HCT116 (cell line): Measurements from ENCODE around the gene BCR. TPM values are rescaled to one million over a fixed set of nuclear protein-coding genes. Genes with fewer than 3 reads are reported as not detected.

Experiments
- ATAC-seq: fragments of 200-7000 bp; cut with Tn5 transposase; 2 replicates; pipeline ENCODE4 v1.9.1; 2020; ENCODE audit warnings: mild to moderate bottlenecking, moderate library complexity
- BruUV-seq: library from RNA; stranded (reverse); fragments of 400-500 nt; replicated peaks from 2 replicates; lab custom pipeline; 2021; lab: Mats Ljungman, UMichigan
- CTCF ChIA-PET: fragments of 300-600 bp; sonication (Branson Sonifier 250); formaldehyde crosslinking; loops from one replicate; lab custom pipeline; 2021; ENCODE audit warnings: antibody characterized with exemption; lab: Charles Lee
- POLR2A ChIA-PET: fragments of 300-600, 350-600 bp; sonication (Branson Sonifier 250); formaldehyde crosslinking; loops from one replicate; lab custom pipeline; 2021; ENCODE audit warnings: antibody characterized with exemption; lab: Charles Lee
- RAD21 ChIA-PET, 2 experiments: fragments of 300-600 bp; sonication (Branson Sonifier 250); formaldehyde crosslinking; loops; one replicate each; lab custom pipeline; 2023; ENCODE audit warnings: low total read pairs in 2 of 2; ENCODE audit not compliant: uncharacterized antibody in 2 of 2, unreplicated experiment in 2 of 2, low non-redundant PET in 1 of 2; lab: Charles Lee
- DNase-seq: peaks from one replicate; pipeline ENCODE4 v3.0.0-alpha.2; 2010; ENCODE audit warnings: low read depth, low spot score
- H2AFZ ChIP-seq: fragments of 200-600 bp; shearing (Covaris generic), sonication (generic); 2 replicates; pipeline ENCODE4 v1.6.1; 2017; ENCODE audit warnings: low read depth, mixed run types, mixed read lengths, antibody characterized with exemption, low read length; ENCODE audit not compliant: poor library complexity, severe bottlenecking
- H3K27ac ChIP-seq: 2 replicates; pipeline ENCODE4 v1.5.1; 2012; ENCODE audit warnings: low read depth, low read length
- H3K27me3 ChIP-seq: fragments of 200-600 bp; sonication (generic); 2 replicates; pipeline ENCODE4 v1.6.1; 2016; ENCODE audit warnings: mixed run types, low read length, mixed read lengths; ENCODE audit not compliant: insufficient read depth
- H3K36me3 ChIP-seq, 2 experiments: fragments of 200-500 bp in 1 of 2; fragments of 200-600 bp in 1 of 2; sonication (Bioruptor generic) in 1 of 2; sonication (generic) in 1 of 2; 2 replicates each; pipeline versions ENCODE4 v1.5.1 to v1.6.1; 2014 to 2016; ENCODE audit warnings: low read length in 2 of 2, inconsistent platforms in 1 of 2, mixed read lengths in 1 of 2, mixed run types in 1 of 2; ENCODE audit not compliant: insufficient read depth in 2 of 2, control insufficient read depth in 1 of 2
- H3K4me1 ChIP-seq, 2 experiments: fragments of 200-600 bp in 1 of 2; sonication (generic) in 1 of 2; 2 replicates each; pipeline versions ENCODE4 v1.5.1 to v1.6.1; 2012 to 2017; ENCODE audit warnings: low read length in 2 of 2, inconsistent platforms in 1 of 2, mild to moderate bottlenecking in 1 of 2, mixed read lengths in 1 of 2, mixed run types in 1 of 2, moderate library complexity in 1 of 2; ENCODE audit not compliant: insufficient read depth in 2 of 2, control insufficient read depth in 1 of 2
- H3K4me2 ChIP-seq: fragments of 200-600 bp; sonication (generic); 2 replicates; pipeline ENCODE4 v1.6.1; 2017; ENCODE audit warnings: mixed run types, low read length, mixed read lengths
- H3K4me3 ChIP-seq, 2 experiments: fragments of 200-600 bp in 1 of 2; sonication (generic) in 1 of 2; replicated peaks in 1 of 2; 2 replicates each; pipeline ENCODE4 v1.5.1; 2011 to 2016; ENCODE audit warnings: low read length in 2 of 2, control low read depth in 1 of 2, low read depth in 1 of 2, mild to moderate bottlenecking in 1 of 2, mixed read lengths in 1 of 2, mixed run types in 1 of 2
- H3K79me2 ChIP-seq: fragments of 200-600 bp; sonication (generic); 2 replicates; pipeline ENCODE4 v1.6.1; 2017; ENCODE audit warnings: mild to moderate bottlenecking, mixed run types, low read length, moderate library complexity, mixed read lengths; ENCODE audit not compliant: insufficient read depth
- H3K9ac ChIP-seq: fragments of 200-600 bp; sonication (generic); 2 replicates; pipeline ENCODE4 v1.6.1; 2016; ENCODE audit warnings: low read length, mixed read lengths
- H3K9me2 ChIP-seq: fragments of 200-600 bp; sonication (generic), shearing (Covaris generic); 2 replicates; pipeline ENCODE4 v1.6.1; 2017; ENCODE audit warnings: mixed run types, mild to moderate bottlenecking, moderate library complexity; ENCODE audit not compliant: insufficient read depth
- H3K9me3 ChIP-seq, 2 experiments: fragments of 200-500 bp in 1 of 2; fragments of 200-600 bp in 1 of 2; sonication (Bioruptor generic) in 1 of 2; sonication (generic) in 1 of 2; 2 replicates each; pipeline ENCODE4 v1.6.1; 2014 to 2017; ENCODE audit warnings: low read length in 2 of 2, mixed read lengths in 2 of 2, inconsistent platforms in 1 of 2, low read depth in 1 of 2, mild to moderate bottlenecking in 1 of 2, mixed run types in 1 of 2, moderate library complexity in 1 of 2; ENCODE audit not compliant: control insufficient read depth in 1 of 2, insufficient read depth in 1 of 2
- H4K20me1 ChIP-seq: fragments of 200-600 bp; sonication (generic), shearing (Covaris generic); 2 replicates; pipeline ENCODE4 v1.6.1; 2017; ENCODE audit warnings: mixed run types, mild to moderate bottlenecking, moderate library complexity; ENCODE audit not compliant: insufficient read depth
- CBX3 ChIP-seq: IDR thresholded peaks from 2 replicates; pipeline ENCODE4 v1.6.1; 2012; ENCODE audit warnings: low read depth
- CEBPB ChIP-seq: IDR thresholded peaks from 2 replicates; pipeline ENCODE4 v1.6.1; 2012; ENCODE audit warnings: low read depth
- ELF1 ChIP-seq: IDR thresholded peaks from 2 replicates; pipeline ENCODE4 v1.6.1; 2012; ENCODE audit warnings: low read depth, borderline replicate concordance
- EZH2 ChIP-seq: fragments of 200-600 bp; sonication (generic); IDR thresholded peaks from 2 replicates; pipeline ENCODE4 v1.6.1; 2017; ENCODE audit warnings: antibody characterized with exemption, mixed run types
- EZH2phosphoT487 ChIP-seq: fragments of 200-600 bp; IDR thresholded peaks from 2 replicates; pipeline ENCODE4 v1.6.1; 2018; ENCODE audit warnings: antibody characterized with exemption, borderline replicate concordance
- JUND ChIP-seq: IDR thresholded peaks from 2 replicates; pipeline ENCODE4 v1.6.1; 2012
- POLR2AphosphoS5 ChIP-seq: IDR thresholded peaks from 2 replicates; pipeline ENCODE4 v1.6.1; 2011; ENCODE audit warnings: mild to moderate bottlenecking, low read depth, low read length, moderate library complexity
- RAD21 ChIP-seq: IDR thresholded peaks from 2 replicates; pipeline ENCODE4 v1.6.1; 2012; ENCODE audit warnings: low read depth, mild to moderate bottlenecking
- SIN3A ChIP-seq: IDR thresholded peaks from 2 replicates; pipeline ENCODE4 v1.6.1; 2012; ENCODE audit warnings: low read depth
- SP1 ChIP-seq: IDR thresholded peaks from 2 replicates; pipeline ENCODE4 v1.6.1; 2012; ENCODE audit warnings: low read depth
- SRF ChIP-seq: IDR thresholded peaks from 2 replicates; pipeline ENCODE4 v1.6.1; 2012; ENCODE audit warnings: low read depth
- TCF7L2 ChIP-seq: IDR thresholded peaks from 2 replicates; pipeline ENCODE4 v1.7.0; 2011; ENCODE audit warnings: borderline replicate concordance, inconsistent platforms; ENCODE audit not compliant: insufficient read depth, insufficient read length; ENCODE audit errors: extremely low read depth
- YY1 ChIP-seq: IDR thresholded peaks from 2 replicates; pipeline ENCODE4 v1.6.1; 2011; ENCODE audit warnings: low read length, low read depth, moderate library complexity, mild to moderate bottlenecking; ENCODE audit not compliant: insufficient replicate concordance; ENCODE audit errors: extremely low read depth
- ZFX ChIP-seq: fragments of 450-650 bp; IDR thresholded peaks from 2 replicates; pipeline ENCODE4 v1.6.1; 2017
- intact Hi-C: fragments of 100-400 bp; cut with micrococcal nuclease; formaldehyde crosslinking; loops from 2 replicates; pipeline ENCODE4 v1.10.0; 2022
- total RNA-seq: library from RNA; stranded (reverse); gene quantifications from one replicate; pipeline ENCODE4 v1.2.1, GENCODE V29; 2021; ENCODE audit not compliant: unreplicated experiment
- TF ChIP-seq, protein P1 (sequence below): IDR thresholded peaks from 2 replicates; pipeline ENCODE4 v1.6.1; 2012
- TF ChIP-seq, protein P2 (sequence below): IDR thresholded peaks from 2 replicates; pipeline ENCODE4 v1.6.1; 2012; ENCODE audit warnings: low read depth
- TF ChIP-seq, protein P3 (sequence below), 3 experiments: fragments of 200-600 bp in 1 of 3; sonication (generic) in 1 of 3; IDR thresholded peaks in 2 of 3; conservative IDR thresholded peaks in 1 of 3; 2 replicates each; pipeline ENCODE4 v1.5.1; 2012 to 2017; ENCODE audit warnings: low read depth in 2 of 3, low read length in 2 of 3, antibody characterized with exemption in 1 of 3, borderline replicate concordance in 1 of 3, control low read depth in 1 of 3, mild to moderate bottlenecking in 1 of 3, mixed read lengths in 1 of 3, mixed run types in 1 of 3, moderate library complexity in 1 of 3; ENCODE audit not compliant: insufficient read depth in 1 of 3
- TF ChIP-seq, protein P4 (sequence below): IDR thresholded peaks from 2 replicates; pipeline ENCODE4 v1.6.1; 2012

Gene BCR
- total RNA-seq, 1 experiment from 2014 or later: 39.7 TPM

DNA sequence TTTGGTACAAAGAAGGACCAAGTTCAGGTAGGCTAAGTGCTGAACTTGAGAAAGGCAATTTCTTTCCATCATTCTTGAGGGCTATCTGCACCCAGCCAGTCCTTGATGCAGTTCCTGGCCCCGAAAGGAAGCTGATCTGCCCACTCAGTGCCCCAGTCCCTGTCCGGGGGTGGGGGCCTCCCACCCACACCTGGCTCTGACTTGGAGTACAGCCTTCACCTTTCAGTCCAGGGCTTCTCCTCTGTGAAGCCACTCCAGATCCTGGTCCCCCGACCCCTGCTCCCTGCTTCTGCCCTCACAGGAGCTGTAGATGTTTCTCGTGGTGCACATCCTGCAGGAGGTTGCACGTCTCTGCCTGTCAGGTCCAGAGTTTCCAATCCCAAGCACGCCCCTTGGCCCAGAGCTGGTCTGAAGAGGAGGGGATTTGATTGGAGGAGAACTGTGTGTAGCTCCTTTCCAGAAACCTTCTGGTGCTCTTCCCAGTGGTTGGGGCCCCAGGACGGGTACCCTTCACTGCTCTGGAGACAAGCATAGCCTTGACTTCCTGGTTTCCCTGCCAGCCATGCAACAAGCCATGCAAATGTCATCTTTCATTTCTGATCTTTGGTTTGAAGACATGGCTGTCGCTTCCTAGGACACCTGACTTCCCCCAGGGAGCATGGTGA is 75.3 kb downstream of the BCR start:
- ChIA-PET CTCF (no interaction called here), POLR2A (no interaction called here), RAD21 (no interaction called here)
- ATAC-seq (no peak), DNase-seq (no peak)
- no peak overlapping the region for H2AFZ ChIP-seq
- H3K27me3 ChIP-seq: no peaks in the 10 kb centered on the region
- peaks cover 10 to 15% of the 10 kb centered on the region in 2 experiments for H3K4me1 ChIP-seq
- TF ChIP-seq YY1 (no peak), RAD21 (no peak), EZH2phosphoT487 (no peak), ZFX (no peak), POLR2AphosphoS5 (no peak), CBX3 (no peak), SP1 (no peak), SRF (no peak), EZH2 (no peak), CEBPB (no peak), JUND (no peak), ELF1 (no peak), TCF7L2 (no peak), SIN3A (no peak)
- TF ChIP-seq, protein P1, sequence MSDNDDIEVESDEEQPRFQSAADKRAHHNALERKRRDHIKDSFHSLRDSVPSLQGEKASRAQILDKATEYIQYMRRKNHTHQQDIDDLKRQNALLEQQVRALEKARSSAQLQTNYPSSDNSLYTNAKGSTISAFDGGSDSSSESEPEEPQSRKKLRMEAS: no peak
- TF ChIP-seq, protein P2, sequence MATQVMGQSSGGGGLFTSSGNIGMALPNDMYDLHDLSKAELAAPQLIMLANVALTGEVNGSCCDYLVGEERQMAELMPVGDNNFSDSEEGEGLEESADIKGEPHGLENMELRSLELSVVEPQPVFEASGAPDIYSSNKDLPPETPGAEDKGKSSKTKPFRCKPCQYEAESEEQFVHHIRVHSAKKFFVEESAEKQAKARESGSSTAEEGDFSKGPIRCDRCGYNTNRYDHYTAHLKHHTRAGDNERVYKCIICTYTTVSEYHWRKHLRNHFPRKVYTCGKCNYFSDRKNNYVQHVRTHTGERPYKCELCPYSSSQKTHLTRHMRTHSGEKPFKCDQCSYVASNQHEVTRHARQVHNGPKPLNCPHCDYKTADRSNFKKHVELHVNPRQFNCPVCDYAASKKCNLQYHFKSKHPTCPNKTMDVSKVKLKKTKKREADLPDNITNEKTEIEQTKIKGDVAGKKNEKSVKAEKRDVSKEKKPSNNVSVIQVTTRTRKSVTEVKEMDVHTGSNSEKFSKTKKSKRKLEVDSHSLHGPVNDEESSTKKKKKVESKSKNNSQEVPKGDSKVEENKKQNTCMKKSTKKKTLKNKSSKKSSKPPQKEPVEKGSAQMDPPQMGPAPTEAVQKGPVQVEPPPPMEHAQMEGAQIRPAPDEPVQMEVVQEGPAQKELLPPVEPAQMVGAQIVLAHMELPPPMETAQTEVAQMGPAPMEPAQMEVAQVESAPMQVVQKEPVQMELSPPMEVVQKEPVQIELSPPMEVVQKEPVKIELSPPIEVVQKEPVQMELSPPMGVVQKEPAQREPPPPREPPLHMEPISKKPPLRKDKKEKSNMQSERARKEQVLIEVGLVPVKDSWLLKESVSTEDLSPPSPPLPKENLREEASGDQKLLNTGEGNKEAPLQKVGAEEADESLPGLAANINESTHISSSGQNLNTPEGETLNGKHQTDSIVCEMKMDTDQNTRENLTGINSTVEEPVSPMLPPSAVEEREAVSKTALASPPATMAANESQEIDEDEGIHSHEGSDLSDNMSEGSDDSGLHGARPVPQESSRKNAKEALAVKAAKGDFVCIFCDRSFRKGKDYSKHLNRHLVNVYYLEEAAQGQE: no peak
- TF ChIP-seq, protein P3, sequence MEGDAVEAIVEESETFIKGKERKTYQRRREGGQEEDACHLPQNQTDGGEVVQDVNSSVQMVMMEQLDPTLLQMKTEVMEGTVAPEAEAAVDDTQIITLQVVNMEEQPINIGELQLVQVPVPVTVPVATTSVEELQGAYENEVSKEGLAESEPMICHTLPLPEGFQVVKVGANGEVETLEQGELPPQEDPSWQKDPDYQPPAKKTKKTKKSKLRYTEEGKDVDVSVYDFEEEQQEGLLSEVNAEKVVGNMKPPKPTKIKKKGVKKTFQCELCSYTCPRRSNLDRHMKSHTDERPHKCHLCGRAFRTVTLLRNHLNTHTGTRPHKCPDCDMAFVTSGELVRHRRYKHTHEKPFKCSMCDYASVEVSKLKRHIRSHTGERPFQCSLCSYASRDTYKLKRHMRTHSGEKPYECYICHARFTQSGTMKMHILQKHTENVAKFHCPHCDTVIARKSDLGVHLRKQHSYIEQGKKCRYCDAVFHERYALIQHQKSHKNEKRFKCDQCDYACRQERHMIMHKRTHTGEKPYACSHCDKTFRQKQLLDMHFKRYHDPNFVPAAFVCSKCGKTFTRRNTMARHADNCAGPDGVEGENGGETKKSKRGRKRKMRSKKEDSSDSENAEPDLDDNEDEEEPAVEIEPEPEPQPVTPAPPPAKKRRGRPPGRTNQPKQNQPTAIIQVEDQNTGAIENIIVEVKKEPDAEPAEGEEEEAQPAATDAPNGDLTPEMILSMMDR (IDR thresholded peaks at IDR 0.05 in 2 of 3, conservative IDR thresholded peaks at IDR 0.05 in 1 of 3; ENCODE audit: borderline replicate concordance in 1 of 3, insufficient read depth in 1 of 3, low read depth in 2 of 3, low read length in 2 of 3): no peak
- TF ChIP-seq, protein P4, sequence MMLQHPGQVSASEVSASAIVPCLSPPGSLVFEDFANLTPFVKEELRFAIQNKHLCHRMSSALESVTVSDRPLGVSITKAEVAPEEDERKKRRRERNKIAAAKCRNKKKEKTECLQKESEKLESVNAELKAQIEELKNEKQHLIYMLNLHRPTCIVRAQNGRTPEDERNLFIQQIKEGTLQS: no peak
- H3K36me3 ChIP-seq: peaks cover 0 to 8% of the 10 kb centered on the region in 2 experiments; a peak in 3 of 4 replicates
- BruUV-seq: no TSS peak
- H3K4me2 ChIP-seq: no peak overlapping the region
- no peaks in the 10 kb centered on the region for H3K9me2 ChIP-seq
- intact Hi-C loops: no loop called here
- H3K79me2 ChIP-seq: peaks cover 32% of the 10 kb centered on the region; the same call in 1 of the 2 replicates
- no peak overlapping the region for H3K9ac ChIP-seq
- H3K27ac ChIP-seq: no peak overlapping the region
- no peaks in the 10 kb centered on the region for H4K20me1 ChIP-seq
- H3K4me3 ChIP-seq: no peak overlapping the region
- H3K9me3 ChIP-seq: no peaks in the 10 kb centered on the region
